NCI-H345 treated with DMSO at 0.1 percent for 48 hours (cell line): ENCODE measurements around the gene FAM163B.
A peak's percentile ranks its signal among the peaks of the same experiment; 100 is the strongest.

Experiments
- DNase-seq: peaks from one replicate; lab custom pipeline; 2025; ENCODE audit not compliant: unreplicated experiment; lab: John Stamatoyannopoulos, UW

Gene FAM163B

DNA sequence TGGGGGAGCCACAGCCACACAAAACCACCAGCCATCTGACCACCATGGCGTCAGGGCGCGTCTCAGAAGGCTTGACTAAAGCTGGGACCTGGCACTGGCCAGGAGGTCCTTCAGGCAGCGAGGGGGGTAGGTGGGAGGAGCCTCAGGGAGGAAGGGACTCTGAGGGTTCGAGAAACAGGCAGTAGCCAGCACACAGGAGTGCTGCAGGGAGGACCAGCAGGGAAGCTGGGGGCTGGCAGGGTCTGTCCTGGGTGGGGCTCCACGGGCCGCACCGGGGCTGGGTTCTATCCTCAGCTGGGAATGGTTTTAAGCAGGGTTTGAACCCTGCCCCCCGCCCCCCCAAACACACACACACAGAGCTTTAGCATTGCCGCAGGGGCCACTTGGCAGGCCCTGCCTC is 7.4 kb downstream of the FAM163B start:
- no peak for DNase-seq

DNA sequence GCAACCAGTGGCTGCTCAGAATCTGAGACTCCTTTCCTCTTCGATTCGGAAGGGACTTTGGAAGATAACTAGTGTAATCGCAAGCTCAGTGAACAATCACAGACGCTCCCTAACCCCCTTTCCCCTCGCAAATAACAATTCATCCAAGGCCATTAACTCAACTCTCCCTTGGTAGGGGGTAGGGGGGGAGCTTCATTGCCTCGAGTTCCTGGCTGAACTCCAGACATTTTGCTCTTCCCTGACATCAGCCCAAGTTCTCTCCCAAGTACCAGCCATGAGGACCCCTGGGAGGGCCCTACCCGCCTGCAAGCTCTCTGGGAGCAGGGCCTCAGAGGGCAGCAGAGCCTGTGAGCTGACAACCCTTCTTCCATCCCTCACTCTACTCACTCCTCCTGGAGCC is 8.4 kb downstream of the FAM163B start:
- no peak for DNase-seq

DNA sequence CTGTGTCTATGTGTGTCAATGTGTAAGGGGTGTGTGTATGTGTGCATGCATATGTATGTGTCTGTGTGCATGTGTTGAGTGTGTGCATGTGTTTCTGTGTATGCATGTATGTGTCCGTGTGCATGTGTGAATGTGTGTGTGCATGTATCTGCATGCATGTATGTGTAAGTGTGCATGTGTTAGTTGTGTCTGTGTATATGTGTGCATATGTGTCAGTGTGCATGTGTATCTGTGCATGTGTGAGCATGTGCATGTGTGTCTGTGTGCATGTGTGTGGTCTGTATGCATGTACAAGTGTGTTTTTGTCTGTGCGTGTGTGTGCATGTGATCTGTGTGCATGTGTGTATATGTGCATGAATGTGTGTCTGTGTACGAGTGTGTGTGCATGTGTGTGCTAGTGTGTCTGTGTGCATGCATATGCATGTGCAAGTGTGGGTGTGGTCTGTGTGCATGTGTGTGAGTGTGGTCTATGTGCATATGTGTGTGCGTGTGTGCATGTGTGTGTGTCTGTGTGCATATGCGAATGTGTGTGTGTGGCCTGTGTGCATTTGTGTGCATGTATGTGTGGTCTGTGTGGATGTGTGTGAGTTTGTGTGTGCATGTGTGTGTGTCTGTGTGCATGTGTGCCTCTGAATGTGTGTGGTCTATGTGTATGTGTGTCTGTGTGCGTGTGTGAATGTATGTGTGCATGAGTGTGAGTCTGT is 9.6 kb downstream of the FAM163B start:
- DNase-seq: no peak

DNA sequence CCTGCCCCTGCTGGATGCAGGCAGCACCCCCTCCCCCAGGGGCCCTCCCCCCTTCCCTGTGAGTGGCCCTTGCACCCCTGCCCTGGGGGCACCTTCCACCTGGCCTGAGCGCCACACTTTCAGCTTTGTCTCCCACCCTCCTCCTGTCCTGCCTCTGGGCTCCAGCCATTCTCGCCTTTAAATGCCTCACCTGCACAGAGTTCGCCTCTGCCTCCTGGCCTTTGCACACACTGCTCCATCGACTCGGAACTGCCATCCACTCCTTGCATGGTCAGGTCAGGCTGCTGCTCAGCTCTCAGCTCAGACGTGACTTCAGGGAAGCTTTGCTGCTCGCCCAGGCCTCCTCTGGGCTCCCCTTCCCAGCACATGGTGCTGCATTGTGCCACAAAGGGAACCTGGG is 10.2 kb downstream of the FAM163B start:
- no peak for DNase-seq

DNA sequence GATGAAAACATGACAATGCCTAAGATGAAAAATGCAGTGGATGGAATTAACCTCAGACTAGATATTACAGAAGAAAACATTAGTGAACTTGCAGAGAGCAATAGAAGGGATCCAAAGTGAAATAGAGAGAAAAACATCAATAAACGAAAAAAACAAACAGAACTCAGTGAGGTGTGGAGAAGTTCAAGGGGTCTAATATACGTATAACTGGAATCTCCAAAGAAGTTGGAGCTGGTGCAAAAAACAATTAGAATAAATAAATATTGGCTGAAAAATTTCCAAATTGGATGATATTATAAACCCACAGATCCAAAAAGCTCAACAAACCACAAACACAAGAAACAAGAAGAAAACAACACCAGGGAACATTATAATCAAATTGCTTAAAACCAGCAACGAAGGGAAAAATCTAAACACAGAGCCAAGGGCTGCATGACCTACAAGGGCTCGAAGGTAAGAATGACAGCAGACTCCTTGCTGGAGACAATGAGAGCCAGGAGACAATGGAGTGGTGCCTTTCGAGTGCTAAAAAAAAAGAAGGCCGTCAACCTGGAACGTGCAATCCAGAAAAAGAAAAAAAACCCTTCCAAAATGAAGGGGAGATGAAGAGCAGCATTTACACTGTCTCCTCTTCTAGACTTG is 11.8 kb downstream of the FAM163B start:
- no peak for DNase-seq

DNA sequence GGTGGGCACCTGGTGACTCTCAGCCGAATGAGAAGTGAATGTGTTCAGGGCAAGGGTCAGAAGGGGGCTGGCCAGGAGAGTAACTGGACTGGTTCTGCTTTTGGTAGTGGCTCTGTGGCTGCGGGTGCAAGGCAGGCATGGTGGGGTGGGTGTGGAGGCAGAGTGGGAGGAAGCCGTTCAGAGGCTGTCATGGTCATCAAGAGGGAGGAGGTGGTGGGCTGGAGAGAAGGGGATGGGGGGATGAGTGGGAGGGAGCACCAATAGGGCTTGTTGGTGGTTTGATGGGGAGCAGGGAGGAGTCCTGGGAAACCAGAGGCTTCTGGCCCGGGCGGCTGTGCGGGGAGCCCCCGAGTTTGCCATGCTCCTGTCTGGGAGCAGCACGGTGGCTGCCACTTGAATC is 13.3 kb downstream of the FAM163B start:
- DNase-seq: no peak

DNA sequence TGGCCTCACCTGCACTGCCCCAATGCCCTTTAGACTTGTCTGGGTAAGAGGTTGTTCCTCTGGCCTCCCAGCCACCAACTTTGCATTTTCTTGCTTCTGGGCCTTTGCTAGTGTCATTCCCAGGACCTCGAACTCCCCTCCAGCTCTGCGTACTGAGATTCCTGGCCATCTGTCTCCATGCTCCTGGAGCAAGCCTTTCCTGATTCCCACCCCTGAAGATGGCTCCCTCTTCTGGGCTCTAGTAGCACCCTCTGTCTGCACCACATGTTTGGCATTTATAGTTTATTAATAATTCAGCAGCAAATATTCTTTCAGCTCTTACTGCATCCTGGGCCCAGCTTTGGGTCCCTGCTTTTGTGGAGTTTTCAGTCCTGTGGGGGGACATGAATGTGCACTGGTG is 14.9 kb downstream of the FAM163B start:
- DNase-seq: no peak

DNA sequence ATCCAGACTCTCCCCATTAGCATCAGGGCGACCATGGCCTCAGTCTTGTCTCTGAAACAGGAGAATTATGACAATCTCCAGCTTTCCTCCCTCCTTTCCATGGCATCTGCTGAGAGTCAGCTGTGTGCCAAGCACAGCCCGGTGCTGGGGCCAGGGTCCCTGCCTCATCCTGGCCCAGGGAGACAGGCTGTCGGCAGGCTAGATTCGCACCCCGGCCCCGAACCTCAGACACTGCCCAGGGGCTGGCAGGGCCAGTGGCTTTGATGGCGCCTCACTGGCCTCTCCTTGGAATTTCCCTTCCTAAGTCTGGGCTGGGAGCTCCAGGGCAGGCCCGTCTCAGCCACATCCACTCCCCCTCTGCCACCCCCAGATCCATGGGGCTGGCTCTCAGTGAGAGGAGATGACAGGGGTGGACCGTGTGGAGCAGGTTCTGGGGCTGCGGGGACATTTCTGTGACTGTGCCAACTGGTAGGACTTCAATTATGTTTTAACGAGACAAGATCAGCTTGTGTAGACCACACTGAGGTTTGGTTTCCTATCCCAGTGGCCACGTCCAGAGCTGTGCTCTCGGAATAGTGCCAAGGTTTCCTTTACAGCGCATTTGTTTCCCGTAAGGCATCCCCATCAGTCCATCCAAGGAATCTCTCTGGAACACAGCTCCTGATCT is 15.5 kb downstream of the FAM163B start:
- no peak for DNase-seq

DNA sequence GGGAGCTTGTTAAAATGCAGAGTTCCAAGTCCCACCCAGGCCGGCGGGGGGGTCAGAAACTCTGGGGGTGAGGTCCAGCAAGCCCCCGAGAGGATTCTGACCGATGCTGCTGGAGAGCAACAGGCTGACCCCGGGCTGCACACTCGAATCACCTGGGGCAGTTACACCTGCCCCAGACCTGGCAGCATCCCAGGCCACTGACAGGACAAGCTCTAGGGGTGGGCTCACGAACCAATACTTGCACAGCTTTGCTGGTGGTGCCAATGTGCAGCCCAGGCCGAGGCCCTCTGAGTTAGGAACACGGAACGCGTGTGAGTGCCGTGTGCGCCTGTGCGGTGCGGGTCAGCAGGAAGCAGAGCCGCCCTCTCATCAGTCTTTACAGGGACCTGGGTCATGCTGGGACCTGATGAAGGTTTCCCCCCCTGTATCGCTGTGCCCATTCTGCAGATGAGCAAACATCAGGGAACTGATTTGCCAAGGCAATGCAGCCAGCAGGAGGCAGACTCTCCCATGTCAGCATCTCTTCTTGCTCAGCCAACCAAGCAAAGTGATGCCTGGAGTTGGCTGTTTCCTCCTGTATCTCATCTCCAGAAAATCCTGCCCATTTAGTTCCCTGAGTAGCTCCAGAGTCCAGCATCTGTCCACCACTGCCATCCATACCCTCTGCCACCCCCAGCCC is 16.3 kb downstream of the FAM163B start:
- DNase-seq: no peak

DNA sequence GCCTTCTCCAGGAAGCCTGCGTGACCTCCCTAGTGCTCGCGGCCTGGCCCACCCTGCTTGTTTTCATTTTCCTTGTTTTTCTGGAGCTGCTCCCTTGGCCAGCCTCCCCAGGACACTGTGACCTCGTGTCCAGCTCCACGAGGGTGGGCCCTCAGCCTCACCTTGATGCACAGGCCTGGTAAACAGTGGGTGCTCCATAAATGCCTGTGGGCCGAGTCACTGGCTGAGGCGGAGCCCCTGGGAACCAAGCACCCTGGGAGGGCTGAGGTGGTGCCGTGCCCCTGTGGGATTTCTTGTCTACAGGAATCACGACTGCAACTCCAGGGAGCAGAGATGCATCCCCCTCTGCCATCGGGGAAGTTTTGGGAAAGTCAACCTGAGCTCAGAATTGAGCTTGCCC is 17.2 kb downstream of the FAM163B start:
- no peak for DNase-seq

DNA sequence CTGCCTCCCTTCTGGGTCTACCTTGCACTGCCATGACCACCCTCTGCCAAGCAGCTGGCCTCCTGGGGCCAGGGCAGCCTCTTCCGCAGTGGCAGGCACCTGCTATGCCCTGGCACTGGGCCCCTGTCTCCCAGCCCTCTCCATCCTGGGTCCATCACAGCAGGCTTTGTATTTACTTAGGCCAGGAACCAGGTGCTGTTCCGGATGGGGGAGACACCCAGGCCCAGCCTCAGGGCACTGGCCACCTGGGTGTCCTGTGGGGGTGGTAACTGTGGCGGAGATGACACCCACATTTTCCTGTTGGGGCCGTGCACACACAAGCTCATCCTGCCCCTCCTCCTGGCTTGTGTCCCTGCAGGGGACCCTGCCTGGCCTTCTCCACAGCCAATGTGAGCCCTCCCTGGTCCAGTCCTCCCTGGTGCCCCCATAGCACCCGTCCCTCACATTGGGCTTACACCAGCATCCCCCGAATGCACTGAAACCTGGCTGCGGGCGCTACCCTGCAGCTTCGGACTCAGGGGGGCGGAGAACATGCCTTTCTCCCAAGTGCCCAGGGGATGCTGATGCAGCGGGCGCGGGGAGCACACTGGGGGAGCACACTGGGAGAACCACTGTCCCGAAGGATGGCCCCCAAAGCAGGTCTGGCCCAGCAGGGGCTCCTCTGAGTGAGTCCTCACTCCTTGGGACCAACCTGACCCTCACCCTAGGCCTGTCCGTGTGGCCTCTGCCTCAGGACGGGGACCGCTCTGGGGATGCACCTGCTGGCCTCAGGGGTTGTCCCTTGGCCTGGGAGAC is 17.9 kb downstream of the FAM163B start:
- DNase-seq: peak; percentile 55

DNA sequence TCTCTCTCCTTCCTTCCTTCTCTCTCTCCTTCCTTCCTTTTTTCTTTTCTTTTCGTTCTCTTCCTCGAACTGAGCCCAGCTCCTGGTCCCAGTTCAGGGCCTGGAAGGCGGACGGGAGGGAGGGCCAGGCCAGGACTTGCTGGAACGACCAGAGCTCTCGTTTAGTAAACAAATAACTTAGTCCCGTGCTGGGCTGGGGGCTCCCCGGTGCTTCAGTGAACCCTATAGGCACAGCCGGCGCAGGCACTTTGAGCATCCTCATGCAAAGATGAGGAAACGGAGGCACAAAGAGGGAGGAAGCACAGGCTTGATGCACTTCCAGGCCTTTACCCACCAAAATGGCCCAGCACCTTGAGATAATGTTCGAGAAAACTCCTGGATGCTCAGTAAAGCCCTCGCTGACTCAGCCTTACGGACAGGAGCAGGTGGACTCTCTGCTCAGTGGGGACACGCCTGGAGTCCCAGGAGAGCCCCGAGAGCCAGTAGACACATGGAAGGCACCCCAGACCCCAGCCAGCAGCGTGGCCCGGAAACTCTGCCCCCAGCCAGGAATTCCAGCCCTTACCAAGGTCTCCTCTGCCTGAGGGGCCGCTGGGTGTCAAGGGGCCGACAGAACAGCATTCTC is 18.8 kb downstream of the FAM163B start:
- no peak for DNase-seq

DNA sequence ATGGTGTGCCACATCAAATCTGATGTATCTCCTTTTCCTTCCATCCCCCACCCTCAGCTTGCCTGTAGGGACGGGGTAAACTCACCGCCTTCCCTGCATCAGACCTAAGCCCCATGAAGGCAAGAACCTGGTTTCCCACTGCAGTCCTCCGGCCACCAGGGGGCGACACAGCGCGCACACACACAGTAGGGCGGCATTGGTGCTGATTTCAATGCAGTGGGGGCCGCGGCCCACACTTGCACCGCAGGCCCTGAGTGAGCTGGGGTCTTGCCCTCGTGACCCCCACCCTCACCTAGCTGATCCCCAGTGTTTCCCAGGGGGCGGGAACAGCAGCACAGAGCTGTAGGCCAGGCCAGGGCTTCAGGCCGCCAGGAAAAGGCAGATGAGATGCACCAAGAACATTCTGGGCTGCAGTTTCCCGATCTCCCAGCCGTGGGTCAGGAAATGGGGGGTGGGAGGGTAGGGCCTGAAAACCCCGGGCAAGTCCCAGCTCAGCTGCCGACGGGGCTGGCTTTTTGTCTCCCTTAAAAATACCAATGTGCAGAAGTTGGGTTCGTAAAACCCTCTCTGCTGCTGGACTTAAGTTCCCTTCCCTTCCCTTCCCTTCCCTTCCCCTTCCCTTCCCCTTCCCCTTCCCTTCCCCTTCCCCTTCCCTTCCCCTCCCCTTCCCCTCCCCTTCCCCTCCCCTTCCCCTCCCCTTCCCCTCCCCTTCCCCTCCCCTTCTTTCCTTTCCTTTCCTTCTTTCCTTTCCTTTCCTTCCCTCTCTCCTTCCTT is 19.5 kb downstream of the FAM163B start:
- DNase-seq: no peak

DNA sequence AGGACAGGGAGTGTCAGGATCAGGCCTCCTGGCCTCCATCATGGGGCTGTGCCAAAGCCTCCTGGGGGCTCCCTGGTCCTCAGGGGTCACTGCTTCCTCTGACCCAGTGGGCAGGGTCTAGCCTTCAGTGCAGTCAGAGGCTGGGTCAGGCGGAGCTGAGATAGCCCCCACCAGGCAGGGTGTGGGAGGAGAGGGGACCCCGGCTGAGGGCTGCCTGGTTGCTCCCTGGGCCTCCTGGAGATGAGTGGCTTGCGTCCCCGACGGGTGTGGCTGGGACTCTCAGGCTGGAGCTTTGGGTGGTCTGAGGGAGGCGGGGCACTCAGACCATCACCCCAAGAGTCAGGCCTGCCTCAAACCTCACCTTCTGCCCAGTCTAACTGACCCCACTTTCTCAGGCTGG is 21.7 kb downstream of the FAM163B start:
- DNase-seq: no peak

DNA sequence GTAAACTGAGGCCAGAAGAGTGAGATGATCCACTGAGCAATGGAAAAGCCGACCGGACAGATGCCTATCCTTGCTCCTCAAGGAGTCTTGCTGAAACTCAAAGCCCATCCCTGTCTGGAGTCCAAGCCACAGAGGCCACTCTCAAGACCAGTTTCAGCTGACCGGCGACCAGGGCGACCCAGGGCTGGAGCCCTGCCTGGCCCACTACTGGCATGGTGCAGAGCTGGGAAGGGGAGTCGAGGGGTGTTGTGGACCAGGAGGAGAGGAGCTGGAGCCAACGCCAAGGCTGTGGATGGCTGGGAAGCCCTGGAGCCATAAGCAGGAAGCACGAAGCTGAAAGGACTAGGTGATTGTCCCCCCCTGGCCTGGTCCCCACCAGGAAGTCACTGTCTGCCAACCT is 22.1 kb downstream of the FAM163B start:
- no peak for DNase-seq

DNA sequence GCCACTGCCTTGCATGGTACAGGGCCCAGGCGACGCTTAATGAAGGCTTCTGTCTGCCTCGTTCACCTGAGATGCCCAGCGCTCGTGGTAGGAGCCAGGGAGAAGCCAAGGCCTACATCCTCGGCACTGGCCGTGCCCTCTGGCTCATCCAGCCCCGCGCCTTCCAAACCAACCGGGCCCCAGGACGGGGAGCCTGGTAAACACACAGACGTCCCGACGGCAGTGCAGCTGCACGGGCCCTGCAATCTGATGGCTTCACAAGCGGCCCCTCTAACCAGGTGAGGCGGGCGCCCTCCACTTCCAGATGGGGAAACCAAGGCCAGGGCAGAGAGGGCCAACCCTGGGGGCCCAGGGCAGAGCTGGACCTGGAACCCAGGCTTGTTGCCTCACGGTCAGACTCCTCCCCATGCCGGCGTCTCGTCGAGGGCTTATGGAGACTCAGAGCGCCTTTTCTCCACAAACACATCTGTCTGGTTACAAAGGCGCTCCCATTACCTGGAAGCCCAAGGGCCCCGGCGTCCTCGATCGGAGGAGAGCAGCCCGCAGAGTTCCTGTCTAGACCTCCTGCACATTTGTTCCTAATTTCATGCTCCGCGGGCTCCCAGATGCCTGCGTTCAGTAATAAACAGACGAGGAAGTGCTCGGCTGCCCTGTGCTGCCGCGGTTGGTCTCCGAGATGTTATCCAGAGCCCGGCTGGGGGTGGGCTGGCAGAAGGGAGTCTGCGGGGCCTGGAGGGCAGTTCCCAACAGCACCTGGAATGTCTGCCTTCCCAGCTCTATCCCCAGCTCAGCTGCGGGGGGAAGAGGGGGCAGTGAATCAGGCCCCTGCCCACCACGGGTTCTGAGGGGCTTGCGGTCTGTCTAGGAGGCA is 23.5 kb downstream of the FAM163B start:
- DNase-seq: peak; percentile 25

DNA sequence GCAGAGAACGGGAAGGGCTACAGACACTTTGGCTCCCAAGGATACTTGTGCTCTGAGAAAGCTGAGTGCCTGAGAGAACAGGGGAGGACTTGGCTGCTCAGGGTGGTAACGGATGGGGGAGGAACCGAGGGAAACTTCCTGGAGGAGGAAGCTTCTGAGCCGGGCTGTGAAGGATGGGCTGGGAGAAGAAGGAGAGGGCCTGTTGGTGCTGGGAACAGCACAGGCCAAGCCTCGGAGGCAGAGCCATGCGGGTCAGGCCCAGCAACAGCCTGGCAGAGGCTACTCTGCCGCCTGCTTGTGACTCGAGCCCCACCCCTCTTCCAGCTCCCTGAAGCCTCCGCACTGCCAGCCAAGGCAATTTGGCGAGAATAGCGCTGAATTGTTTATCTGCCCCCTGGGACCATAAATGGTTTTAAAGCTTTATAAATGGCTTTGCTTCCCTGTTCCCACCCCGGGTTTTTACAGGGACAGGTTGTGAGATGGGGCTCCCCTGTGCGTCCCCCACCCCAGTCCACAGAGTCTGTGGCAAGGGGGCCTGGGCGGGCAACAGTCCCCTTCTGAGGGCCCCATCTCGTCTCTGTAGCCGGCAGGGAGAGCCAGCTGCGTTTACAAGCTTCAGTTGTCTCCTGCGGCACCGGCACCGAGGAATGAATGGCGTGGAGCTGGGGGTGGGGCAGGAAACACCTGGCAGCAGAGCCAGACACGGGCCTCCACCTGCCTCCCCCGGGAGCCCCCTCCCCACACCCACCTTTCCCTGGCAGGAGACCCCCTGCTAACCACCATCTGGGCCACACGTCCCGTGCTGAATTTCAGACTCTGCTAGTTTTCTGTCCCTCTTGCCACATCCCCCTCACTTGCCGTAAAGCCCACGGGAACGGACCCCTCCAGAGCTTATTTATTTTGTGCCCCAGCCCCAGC is 24.4 kb downstream of the FAM163B start:
- DNase-seq: peak; percentile 93

DNA sequence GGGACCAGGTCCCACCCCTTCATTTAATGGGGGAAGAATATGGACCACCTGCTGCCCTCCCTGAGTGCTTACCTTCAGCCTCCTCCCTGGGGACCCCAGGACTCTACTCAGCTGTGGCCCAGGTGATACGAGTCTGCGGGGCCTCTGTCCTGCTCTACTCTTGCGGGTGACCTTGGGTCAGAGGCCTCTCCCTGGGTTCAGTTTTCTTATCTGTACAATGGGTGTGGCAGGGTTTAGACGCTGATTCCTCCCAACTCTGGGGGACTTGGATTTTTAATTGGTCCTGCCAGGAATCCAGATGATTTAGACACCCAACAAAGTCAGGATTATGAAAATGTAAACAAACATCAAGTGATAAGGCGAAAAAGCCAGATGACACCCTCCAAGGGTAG is 25.0 kb downstream of the FAM163B start:
- DNase-seq: no peak
